ENCODE measurements around the gene ZER1.
"Not testable (repeated sequence)": the region's sequence is repeated elsewhere in the genome, so short reads cannot be mapped to it uniquely, and the experiment has no call there.

ZER1 gene

GRCh38 chr9:128771745-128772519 is at the start of gene ZER1:
Gene ZER1 (minus strand): TSS chr9:128771927. CDS start chr9:128755565, 16,362 bp downstream.
- peak; percentile 91 for DNase-seq

GRCh38 chr9:128820665-128821583 is 49.2 kb upstream of the ZER1 start:
- DNase-seq, result no peak

- DNase-seq, result no peak
Observed at GRCh38 chr9:128819716-128820664, 48.3 kb upstream of the ZER1 start.

- DNase-seq, result no peak
Observed at GRCh38 chr9:128818839-128819715, 47.4 kb upstream of the ZER1 start.

- DNase-seq, result peak; percentile 97
Observed at GRCh38 chr9:128818099-128818838, 46.5 kb upstream of the ZER1 start, which contains the start of gene ENDOG. Gene ENDOG (plus strand): TSS chr9:128818500. CDS start chr9:128818685, 185 bp downstream.

GRCh38 chr9:128810873-128811272 is 39.1 kb upstream of the ZER1 start:
- no peak for DNase-seq

- no peak for DNase-seq
Observed at GRCh38 chr9:128809831-128810230, 38.1 kb upstream of the ZER1 start.

GRCh38 chr9:128809036-128809599 is 37.4 kb upstream of the ZER1 start:
- no peak for DNase-seq

- DNase-seq, result no peak
Observed at GRCh38 chr9:128808543-128808942, 36.8 kb upstream of the ZER1 start.

- DNase-seq, result no peak
Observed at GRCh38 chr9:128807827-128808226, 36.1 kb upstream of the ZER1 start.

GRCh38 chr9:128805661-128806060 is 33.9 kb upstream of the ZER1 start:
- DNase-seq, result no peak

GRCh38 chr9:128802482-128802881 is 30.8 kb upstream of the ZER1 start:
- DNase-seq, result no peak

- no peak for DNase-seq
Observed at GRCh38 chr9:128800061-128800460, 28.3 kb upstream of the ZER1 start.

- DNase-seq, result no peak
Observed at GRCh38 chr9:128798896-128799295, 27.2 kb upstream of the ZER1 start.

- not testable (repeated sequence) for DNase-seq
Observed at GRCh38 chr9:128794961-128795360, 23.2 kb upstream of the ZER1 start.

- DNase-seq, result no peak
Observed at GRCh38 chr9:128792978-128793686, 21.4 kb upstream of the ZER1 start.

GRCh38 chr9:128792134-128792533 is 20.4 kb upstream of the ZER1 start:
- no peak for DNase-seq

- no peak for DNase-seq
Observed at GRCh38 chr9:128790536-128790935, 18.8 kb upstream of the ZER1 start.

- DNase-seq, result no peak
Observed at GRCh38 chr9:128788445-128788844, 16.7 kb upstream of the ZER1 start.

- DNase-seq, result no peak
Observed at GRCh38 chr9:128787659-128788058, 15.9 kb upstream of the ZER1 start.
